ENCODE results near the gene ZBTB4. TPM values are rescaled to one million over a fixed set of nuclear protein-coding genes. Genes with fewer than 3 reads are reported as not detected.
A peak's percentile ranks its signal among the peaks of the same experiment; 100 is the strongest.
"Not testable (repeated sequence)": the region's sequence is repeated elsewhere in the genome, so short reads cannot be mapped to it uniquely, and the experiment has no call there.

ZBTB4 gene
- total RNA-seq, 2 experiments from 2014 or later, result 3.5 to 3.9 TPM

- intact Hi-C loops (cut with micrococcal nuclease; ENCODE audit: unreplicated experiment), result no loop called here
- no peaks in the 10 kb centered on the region for H4K20me1 ChIP-seq (ENCODE audit: insufficient read depth, low read length)
- ChIA-PET POLR2A (interaction anchor here (0.9 kb wide), 1 partner anchor 20 kb away, joined by 4 read pairs; no protein-coding TSS in a partner anchor), CTCF (ENCODE audit: unreplicated experiment) (no interaction called here)
- BruUV-seq (replicated peaks), result no TSS peak
- H3K4me3 ChIP-seq (ENCODE audit: low read depth, low read length, poor library complexity, severe bottlenecking), result no peak overlapping the region
- no peak overlapping the region for H2AFZ ChIP-seq (ENCODE audit: low read length)
- H3K27ac ChIP-seq (ENCODE audit: low read depth, low read length, poor library complexity, severe bottlenecking), result no peak overlapping the region
- TF ChIP-seq CTCF (conservative IDR thresholded peaks at IDR 0.05; ENCODE audit: low read length) (no peak), EZH2phosphoT487 (IDR thresholded peaks at IDR 0.05; ENCODE audit: borderline replicate concordance, low read depth, low read length) (no peak)
- H3K9me3 ChIP-seq (ENCODE audit: low read length), result no peaks in the 10 kb centered on the region
- no peaks in the 10 kb centered on the region for H3K9me2 ChIP-seq (ENCODE audit: insufficient read depth, low read length)
- DNase-seq (ENCODE audit: low spot score), result no peak
- H3K4me2 ChIP-seq (ENCODE audit: low read length), result peak overlapping the region; percentile 66; the same call in 1 of the 2 replicates
- peaks cover 6% of the 10 kb centered on the region for H3K4me1 ChIP-seq (ENCODE audit: insufficient read depth, low read length, poor library complexity, severe bottlenecking)
- H3K36me3 ChIP-seq (ENCODE audit: insufficient read depth, low read length), result no peaks in the 10 kb centered on the region
- no peaks in the 10 kb centered on the region for H3K79me2 ChIP-seq (ENCODE audit: insufficient read depth, low read depth, low read length)
Observed at GRCh38 chr17:7476951-7477350, 2.5 kb downstream of the ZBTB4 start.

GRCh38 chr17:7476494-7476893 lies 2.9 kb downstream of the ZBTB4 start:
- DNase-seq (ENCODE audit: low spot score), result no peak
- BruUV-seq (replicated peaks), result no TSS peak
- Histone ChIP-seq H3K4me1 (ENCODE audit: insufficient read depth, low read length, poor library complexity, severe bottlenecking) (peaks cover 6% of the 10 kb centered on the region), H2AFZ (ENCODE audit: low read length) (no peak overlapping the region), H3K36me3 (ENCODE audit: insufficient read depth, low read length) (no peaks in the 10 kb centered on the region), H3K27ac (ENCODE audit: low read depth, low read length, poor library complexity, severe bottlenecking) (no peak overlapping the region), H4K20me1 (ENCODE audit: insufficient read depth, low read length) (no peaks in the 10 kb centered on the region), H3K79me2 (ENCODE audit: insufficient read depth, low read depth, low read length) (no peaks in the 10 kb centered on the region), H3K4me3 (ENCODE audit: low read depth, low read length, poor library complexity, severe bottlenecking) (no peak overlapping the region), H3K4me2 (ENCODE audit: low read length) (no peak overlapping the region), H3K9me2 (ENCODE audit: insufficient read depth, low read length) (no peaks in the 10 kb centered on the region), H3K9me3 (ENCODE audit: low read length) (no peaks in the 10 kb centered on the region)
- CTCF ChIA-PET (ENCODE audit: unreplicated experiment), result no interaction called here
- POLR2A ChIA-PET, result interaction anchor here (0.6 to 1.1 kb wide), 5 partner anchors 8 to 255 kb away, joined by 3 to 5 read pairs (median 3); partner anchors contain the start of genes POLR2A and TMEM256
- TF ChIP-seq CTCF (conservative IDR thresholded peaks at IDR 0.05; ENCODE audit: low read length), result no peak
- TF ChIP-seq EZH2phosphoT487 (IDR thresholded peaks at IDR 0.05; ENCODE audit: borderline replicate concordance, low read depth, low read length), result no peak
- intact Hi-C loops (cut with micrococcal nuclease; ENCODE audit: unreplicated experiment), result no loop called here

- no peak for TF ChIP-seq EZH2phosphoT487 (IDR thresholded peaks at IDR 0.05; ENCODE audit: borderline replicate concordance, low read depth, low read length)
- TF ChIP-seq CTCF (conservative IDR thresholded peaks at IDR 0.05; ENCODE audit: low read length), result no peak
- ChIA-PET CTCF (ENCODE audit: unreplicated experiment) (no interaction called here), POLR2A (interaction anchor here (0.6 to 1.1 kb wide), 5 partner anchors 8 to 255 kb away, joined by 3 to 5 read pairs (median 3); partner anchors contain the start of genes POLR2A and TMEM256)
- no peaks in the 10 kb centered on the region for H3K9me3 ChIP-seq (ENCODE audit: low read length)
- no peak overlapping the region for H3K4me2 ChIP-seq (ENCODE audit: low read length)
- no peak overlapping the region for H3K4me3 ChIP-seq (ENCODE audit: low read depth, low read length, poor library complexity, severe bottlenecking)
- H3K9me2 ChIP-seq (ENCODE audit: insufficient read depth, low read length), result no peaks in the 10 kb centered on the region
- no peak overlapping the region for H3K27ac ChIP-seq (ENCODE audit: low read depth, low read length, poor library complexity, severe bottlenecking)
- H2AFZ ChIP-seq (ENCODE audit: low read length), result no peak overlapping the region
- intact Hi-C loops (cut with micrococcal nuclease; ENCODE audit: unreplicated experiment), result no loop called here
- H3K79me2 ChIP-seq (ENCODE audit: insufficient read depth, low read depth, low read length), result no peaks in the 10 kb centered on the region
- H3K36me3 ChIP-seq (ENCODE audit: insufficient read depth, low read length), result no peaks in the 10 kb centered on the region
- no peaks in the 10 kb centered on the region for H4K20me1 ChIP-seq (ENCODE audit: insufficient read depth, low read length)
- no peak for DNase-seq (ENCODE audit: low spot score)
- no TSS peak for BruUV-seq (replicated peaks)
- H3K4me1 ChIP-seq (ENCODE audit: insufficient read depth, low read length, poor library complexity, severe bottlenecking), result peaks cover 6% of the 10 kb centered on the region
Observed at GRCh38 chr17:7475764-7476422, 3.5 kb downstream of the ZBTB4 start.

- H3K9me2 ChIP-seq (ENCODE audit: insufficient read depth, low read length); H3K9me3 ChIP-seq (ENCODE audit: low read length); H3K79me2 ChIP-seq (ENCODE audit: insufficient read depth, low read depth, low read length); intact Hi-C loops (cut with micrococcal nuclease; ENCODE audit: unreplicated experiment); H3K4me1 ChIP-seq (ENCODE audit: insufficient read depth, low read length, poor library complexity, severe bottlenecking); DNase-seq (ENCODE audit: low spot score); H3K36me3 ChIP-seq (ENCODE audit: insufficient read depth, low read length); CTCF ChIA-PET (ENCODE audit: unreplicated experiment); H3K4me2 ChIP-seq (ENCODE audit: low read length); H4K20me1 ChIP-seq (ENCODE audit: insufficient read depth, low read length); H2AFZ ChIP-seq (ENCODE audit: low read length); H3K27ac ChIP-seq (ENCODE audit: low read depth, low read length, poor library complexity, severe bottlenecking); BruUV-seq (replicated peaks); H3K4me3 ChIP-seq (ENCODE audit: low read depth, low read length, poor library complexity, severe bottlenecking): not testable (repeated sequence)
- POLR2A ChIA-PET, result interaction anchor here (0.8 kb wide), 1 partner anchor 92 kb away, joined by 3 read pairs; no protein-coding TSS in a partner anchor
Observed at GRCh38 chr17:7474767-7475166, 4.7 kb downstream of the ZBTB4 start.
